H1 (cell line): ENCODE measurements around the gene DGAT2. TPM values are rescaled to one million over a fixed set of nuclear protein-coding genes. Genes with fewer than 3 reads are reported as not detected.

ENCODE experiments used
- CHD7 ChIP-seq: fragments of 300-600 bp; sonication (generic); IDR thresholded peaks from 2 replicates; pipeline ENCODE4 v1.7.1; 2012; ENCODE audit warnings: low read length, moderate library complexity, mild to moderate bottlenecking, inconsistent platforms; ENCODE audit not compliant: insufficient replicate concordance
- JUND ChIP-seq: IDR thresholded peaks from 2 replicates; pipeline ENCODE4 v1.6.1; 2011; ENCODE audit warnings: mild to moderate bottlenecking, improper control_type of control experiment, low read length
- PHF8 ChIP-seq: fragments of 200-600 bp; sonication (generic); conservative IDR thresholded peaks from 2 replicates; pipeline ENCODE4 v1.7.1; 2012; ENCODE audit warnings: low read depth, mild to moderate bottlenecking, inconsistent platforms, low read length, moderate library complexity
- polyA plus RNA-seq, 7 experiments: library from polyadenylated mRNA; depleted of rRNA in 3 of 7; stranded (reverse) in 5 of 7; unstranded in 2 of 7; fragments of >200 nt in 5 of 7; fragments of 200-250 nt in 2 of 7; gene quantifications; 1 replicate in 5 of 7; 2 replicates in 1 of 7; 4 replicates in 1 of 7; pipeline versions ENCODE4 v1.2.1 to v1.2.3, GENCODE V29; 2011 to 2013; ENCODE audit warnings: missing spikeins in 2 of 7, mixed read lengths in 2 of 7
- total RNA-seq: library from RNA; stranded (reverse); fragmentation: NEBNext Ultra II Directional; extraction: Animal tissue kit (Norgen Biotek cat#: 25700); gene quantifications from 2 replicates; pipeline ENCODE4 v1.2.1, GENCODE V29; 2021

The DGAT2 gene
- total and polyA plus RNA-seq, 2 of the 8 experiments (the other 6 are each of a cell fraction or from before 2014, with no cell fraction given), result 3.2 to 5.9 TPM

DNA sequence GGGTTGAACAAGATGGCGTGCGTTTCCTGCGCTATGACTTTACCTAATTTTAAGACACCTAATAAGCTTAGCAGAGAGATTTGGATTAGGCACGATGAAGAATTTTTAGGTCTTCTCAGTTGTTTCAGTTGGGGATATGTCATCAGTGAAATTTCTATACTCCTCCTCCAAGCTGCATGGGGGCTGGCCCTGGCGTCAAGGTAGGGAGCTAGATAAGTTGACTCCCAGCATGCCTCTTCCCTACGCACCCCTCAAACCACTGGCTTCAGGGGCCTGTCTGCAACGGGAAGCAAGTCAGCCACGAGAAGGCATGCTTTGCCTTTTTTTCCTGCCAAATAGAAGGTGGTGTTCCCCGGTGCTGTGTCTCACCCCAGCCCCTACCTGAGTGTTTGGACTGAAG, 13.3 kb downstream of the DGAT2 start (continued):
- TF ChIP-seq CHD7 (no peak), PHF8 (no peak), JUND (no peak)
